ENCODE results near the gene STAT3.
"Not testable (repeated sequence)": the region's sequence is repeated elsewhere in the genome, so short reads cannot be mapped to it uniquely, and the experiment has no call there.

Gene STAT3

DNA sequence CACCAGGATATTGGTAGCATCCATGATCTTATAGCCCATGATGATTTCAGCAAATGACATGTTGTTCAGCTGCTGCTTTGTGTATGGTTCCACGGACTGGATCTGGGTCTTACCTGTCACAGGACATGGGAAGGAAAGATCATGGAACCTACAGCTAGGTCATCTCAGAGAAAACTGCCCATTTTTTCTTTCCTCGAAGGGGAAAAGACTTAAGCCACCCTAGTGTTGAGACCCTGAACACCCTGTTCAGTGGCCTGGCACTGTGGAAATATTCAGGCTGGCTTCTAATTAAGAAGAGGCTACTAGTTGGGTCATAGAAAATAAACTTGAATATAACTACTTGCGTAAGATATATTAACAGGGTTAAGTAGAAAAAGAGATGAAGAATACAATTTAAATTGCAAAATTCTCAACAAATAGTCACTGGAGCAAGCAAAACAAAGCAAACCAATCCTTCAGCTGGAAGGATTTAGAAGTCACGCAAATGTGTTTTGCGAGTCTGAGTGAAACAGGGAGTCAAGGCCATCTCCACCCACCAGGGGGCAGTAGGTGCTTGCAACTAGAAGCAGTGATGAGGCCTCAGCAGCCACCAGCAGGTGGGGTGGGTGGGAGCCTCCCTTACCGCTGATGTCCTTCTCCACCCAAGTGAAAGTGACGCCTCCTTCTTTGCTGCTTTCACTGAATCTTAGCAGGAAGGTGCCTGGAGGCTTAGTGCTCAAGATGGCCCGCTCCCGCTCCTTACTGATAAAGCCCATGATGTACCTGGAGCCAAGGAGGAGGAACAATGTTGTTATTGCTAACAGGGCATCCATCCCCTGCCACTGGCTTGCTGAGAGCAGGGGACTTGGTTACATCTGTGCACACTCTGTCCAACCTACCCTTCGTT, 65.6 kb downstream of the STAT3 start:
- DNase-seq (ENCODE audit: extremely low spot score, insufficient read length, low read depth) (peak; percentile 85), FAIRE-seq (peak; percentile 91)

DNA sequence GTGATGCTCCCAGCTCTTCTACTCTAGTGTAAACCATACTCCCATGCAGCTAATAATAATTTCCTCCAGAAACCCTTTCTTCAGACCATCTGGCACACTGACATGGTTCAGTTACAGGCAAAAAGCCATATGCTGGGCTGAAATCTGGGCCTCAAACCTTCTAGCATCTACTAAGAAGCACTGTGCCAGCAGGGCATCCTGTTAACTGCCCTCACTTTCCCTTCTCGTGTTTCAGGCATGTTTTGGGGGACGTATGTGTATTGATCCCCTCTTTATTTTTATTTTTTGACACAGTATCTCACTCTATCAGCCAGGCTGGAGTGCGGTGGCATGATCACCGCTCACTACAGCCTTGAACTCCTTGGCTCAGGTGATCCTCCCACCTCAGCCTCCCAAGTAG, 66.7 kb downstream of the STAT3 start:
- DNase-seq (ENCODE audit: extremely low spot score, insufficient read length, low read depth) (no peak), FAIRE-seq (no peak)

DNA sequence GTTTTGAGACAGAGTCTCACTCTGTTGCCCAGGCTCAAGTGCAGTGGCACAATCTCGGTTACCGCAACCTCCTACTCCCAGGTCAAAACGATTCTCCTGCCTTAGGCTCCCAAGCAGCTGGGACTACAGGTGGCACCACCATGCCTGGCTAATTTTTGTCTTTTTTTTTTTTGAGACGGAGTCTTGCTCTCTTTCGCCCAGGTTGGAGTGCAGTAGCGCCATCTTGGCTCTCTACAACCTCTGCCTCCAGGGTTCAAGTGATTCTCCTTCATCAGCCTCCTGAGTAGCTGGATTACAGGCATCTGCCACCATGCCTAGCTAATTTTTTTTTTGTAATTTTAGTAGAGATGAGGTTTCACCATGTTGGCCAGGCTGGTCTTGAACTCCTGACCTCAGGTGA, 70.3 kb downstream of the STAT3 start:
- DNase-seq (ENCODE audit: extremely low spot score, insufficient read length, low read depth); FAIRE-seq: not testable (repeated sequence)

DNA sequence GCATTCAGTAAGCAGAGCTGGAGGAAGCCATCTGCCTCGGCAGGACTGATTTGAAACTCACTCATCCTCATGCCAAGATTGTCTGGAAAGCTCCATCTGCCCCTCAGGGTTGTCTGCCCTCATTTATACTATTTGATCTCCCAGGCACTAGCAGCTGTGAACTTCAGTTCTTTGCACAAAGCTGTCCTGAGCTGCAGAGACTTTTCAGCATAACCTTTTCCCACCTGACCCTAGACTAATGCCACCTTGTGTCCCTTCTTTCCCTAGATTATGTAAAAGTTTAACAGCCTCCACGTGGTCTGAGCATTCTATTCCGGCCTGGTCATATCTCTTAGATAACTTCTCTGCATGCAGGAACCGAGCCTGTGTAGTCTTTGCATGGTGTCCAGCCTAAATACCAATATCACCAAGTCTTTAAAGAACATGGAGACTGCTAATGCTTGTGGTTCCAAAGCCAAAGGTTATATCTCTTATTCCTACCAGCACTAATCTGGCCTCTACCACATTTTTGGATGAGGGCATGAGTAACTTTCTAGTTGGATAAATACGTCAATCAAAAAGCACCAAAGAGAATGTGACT, 70.9 kb downstream of the STAT3 start:
- DNase-seq (ENCODE audit: extremely low spot score, insufficient read length, low read depth), result no peak
- no peak for FAIRE-seq

DNA sequence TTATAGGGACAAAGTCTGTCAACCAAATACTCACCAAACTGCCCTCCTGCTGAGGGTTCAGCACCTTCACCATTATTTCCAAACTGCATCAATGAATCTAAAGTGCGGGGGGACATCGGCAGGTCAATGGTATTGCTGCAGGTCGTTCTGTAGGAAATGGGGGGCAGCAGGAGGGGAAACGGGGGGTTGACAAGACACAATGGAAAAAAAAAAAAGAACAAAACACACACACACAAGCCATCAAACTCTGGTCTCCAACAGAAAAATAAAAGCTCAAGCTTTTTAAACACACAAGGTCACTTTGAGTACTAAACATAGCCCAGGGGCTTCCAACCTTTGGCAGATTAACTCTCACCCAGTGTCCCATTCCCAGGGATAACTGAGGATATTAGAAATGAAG, 71.5 kb downstream of the STAT3 start:
- FAIRE-seq, result no peak
- no peak for DNase-seq (ENCODE audit: extremely low spot score, insufficient read length, low read depth)

DNA sequence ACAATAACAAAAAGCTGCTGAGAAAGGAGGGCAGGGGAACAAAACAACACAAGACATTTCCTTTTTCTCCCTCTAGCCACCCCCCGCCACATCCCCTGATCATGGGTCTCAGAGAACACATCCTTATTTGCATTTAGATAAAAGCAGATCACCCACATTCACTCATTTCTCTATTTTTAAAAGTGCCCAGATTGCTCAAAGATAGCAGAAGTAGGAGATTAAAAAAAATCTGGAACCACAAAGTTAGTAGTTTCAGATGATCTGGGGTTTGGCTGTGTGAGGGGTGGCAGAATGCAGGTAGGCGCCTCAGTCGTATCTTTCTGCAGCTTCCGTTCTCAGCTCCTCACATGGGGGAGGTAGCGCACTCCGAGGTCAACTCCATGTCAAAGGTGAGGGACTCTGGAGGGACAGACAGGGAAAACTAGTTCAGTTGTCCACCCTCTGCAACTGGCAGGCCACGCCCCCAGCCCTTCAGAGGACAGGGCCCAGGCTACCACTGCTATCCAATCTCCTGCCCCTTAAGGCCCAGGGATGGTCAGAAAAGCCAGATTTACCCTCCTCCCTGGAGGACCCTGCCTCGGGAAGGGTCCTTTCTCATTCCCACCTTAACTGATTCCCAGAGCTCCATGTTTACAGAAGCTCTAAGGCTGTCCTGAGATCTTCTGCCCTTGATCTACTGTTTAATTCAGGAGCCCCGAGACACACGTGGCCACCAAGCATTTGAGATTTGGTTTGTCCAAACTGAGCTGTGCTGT, 72.7 kb downstream of the STAT3 start:
- no peak for DNase-seq (ENCODE audit: extremely low spot score, insufficient read length, low read depth)
- no peak for FAIRE-seq

DNA sequence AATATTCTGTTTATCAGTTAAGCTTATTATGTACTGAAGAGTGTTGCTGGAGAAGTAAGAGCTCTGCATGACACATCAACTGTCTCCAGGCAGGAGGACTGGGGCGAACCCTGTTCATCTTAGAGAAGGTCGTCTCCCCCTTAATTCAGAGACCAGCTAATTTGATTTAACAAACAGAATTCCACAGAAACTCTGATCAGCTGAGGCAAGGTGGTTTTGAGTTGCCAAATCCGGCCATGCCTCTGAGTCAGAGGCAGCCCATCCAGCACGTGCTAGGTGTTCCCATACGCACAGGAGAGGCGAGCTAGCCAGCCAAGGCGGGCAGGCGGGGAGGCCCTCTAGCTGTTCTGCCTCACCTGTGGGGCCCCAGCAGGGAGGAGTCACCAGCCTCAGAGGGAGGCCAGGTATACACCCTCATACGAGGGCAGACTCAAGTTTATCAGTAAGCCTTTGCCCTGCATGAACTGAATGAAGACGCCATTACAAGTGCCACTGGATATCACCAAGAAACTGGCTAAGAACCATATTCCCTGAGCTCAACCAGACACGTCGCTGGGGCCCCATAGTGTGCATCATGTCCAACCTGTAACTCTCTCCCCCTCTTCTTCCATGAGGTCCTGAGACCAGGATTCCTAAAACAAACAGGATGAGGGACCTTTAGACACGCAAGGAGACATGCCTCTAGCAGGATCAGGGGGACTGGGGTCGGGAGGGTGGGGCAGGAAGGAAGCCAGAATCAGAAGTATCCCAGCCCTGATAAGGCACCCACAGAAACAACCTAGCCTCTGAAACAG, 74.3 kb downstream of the STAT3 start:
- no peak for DNase-seq (ENCODE audit: extremely low spot score, insufficient read length, low read depth)
- no peak for FAIRE-seq

DNA sequence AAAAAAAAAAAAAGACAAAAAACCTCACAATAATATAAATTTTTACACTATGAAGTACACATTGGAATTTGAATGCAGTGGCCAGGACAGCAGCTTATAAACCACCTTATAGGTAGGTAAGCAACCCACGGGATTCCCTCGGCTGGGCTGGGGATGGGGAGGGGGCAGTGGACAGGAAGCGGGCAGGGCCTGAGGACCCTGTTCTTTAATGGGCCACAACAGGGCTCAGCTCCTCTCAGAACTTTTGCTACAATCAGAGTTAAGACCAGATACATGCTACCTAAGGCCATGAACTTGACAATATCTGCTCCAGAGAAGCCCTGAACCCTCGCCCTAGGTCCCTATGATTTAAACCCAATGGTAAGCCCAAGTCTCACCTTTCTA, 74.9 kb downstream of the STAT3 start:
- no peak for FAIRE-seq

DNA sequence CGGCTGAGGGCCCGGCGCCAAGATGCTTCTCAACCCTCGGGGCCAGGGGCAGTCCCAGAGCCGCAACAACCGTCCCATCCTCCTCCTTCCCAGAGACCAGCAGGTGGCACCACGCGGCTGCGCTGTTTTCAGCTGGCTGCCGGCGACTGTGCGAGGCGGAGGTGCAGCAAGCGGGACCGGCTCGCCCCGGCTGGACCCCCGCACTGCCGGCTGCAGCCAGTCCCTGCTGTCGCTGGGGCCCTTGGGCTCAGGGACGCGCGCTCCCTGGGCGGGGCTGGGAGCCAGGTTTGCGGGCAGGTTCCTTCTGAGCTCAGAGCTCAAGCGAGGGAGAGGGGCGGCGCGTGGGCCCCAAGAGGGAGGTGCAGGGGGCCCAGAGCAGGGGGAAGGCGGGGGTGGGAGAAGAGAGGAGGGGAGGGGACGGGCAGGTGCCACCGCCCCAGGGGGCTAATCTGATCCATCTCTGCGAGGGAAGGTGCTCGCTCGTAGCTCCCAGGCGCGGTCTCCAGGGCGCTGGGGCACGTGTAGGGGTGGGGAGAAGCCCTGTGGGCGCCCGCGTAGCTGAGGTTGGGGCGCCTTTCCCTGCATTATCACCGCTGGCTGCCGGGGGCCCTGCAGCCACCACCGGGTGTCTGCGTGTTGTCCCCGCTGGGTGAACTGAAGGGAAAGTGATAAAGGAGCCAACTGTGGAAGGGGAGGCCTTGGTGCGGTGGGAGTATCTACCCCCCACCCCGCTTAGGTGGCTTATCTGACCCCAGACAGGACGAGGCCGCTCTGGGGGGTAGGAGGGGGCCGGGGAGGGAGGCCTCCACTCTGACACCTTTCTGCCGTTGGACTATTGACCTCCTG, 75.7 kb downstream of the STAT3 start:
- no peak for DNase-seq (ENCODE audit: extremely low spot score, insufficient read length, low read depth)
- peak; percentile 77 for FAIRE-seq

More for the DNA sequence above, 74.9 kb downstream of the STAT3 start:
- DNase-seq (ENCODE audit: extremely low spot score, insufficient read length, low read depth), result no peak

DNA sequence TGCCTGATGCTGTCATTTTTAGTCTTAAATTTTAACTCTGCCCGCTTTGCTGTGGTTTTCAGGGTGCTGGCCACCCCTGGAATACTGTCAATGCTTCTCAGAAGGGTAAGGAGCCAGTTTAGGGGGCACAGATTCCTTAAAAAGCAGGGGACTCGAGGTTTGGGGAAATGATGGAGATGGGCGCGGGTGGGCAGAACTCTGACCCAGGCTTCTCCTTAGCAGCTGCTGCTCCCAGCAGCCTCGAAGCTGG, 76.3 kb downstream of the STAT3 start:
- no peak for FAIRE-seq

DNA sequence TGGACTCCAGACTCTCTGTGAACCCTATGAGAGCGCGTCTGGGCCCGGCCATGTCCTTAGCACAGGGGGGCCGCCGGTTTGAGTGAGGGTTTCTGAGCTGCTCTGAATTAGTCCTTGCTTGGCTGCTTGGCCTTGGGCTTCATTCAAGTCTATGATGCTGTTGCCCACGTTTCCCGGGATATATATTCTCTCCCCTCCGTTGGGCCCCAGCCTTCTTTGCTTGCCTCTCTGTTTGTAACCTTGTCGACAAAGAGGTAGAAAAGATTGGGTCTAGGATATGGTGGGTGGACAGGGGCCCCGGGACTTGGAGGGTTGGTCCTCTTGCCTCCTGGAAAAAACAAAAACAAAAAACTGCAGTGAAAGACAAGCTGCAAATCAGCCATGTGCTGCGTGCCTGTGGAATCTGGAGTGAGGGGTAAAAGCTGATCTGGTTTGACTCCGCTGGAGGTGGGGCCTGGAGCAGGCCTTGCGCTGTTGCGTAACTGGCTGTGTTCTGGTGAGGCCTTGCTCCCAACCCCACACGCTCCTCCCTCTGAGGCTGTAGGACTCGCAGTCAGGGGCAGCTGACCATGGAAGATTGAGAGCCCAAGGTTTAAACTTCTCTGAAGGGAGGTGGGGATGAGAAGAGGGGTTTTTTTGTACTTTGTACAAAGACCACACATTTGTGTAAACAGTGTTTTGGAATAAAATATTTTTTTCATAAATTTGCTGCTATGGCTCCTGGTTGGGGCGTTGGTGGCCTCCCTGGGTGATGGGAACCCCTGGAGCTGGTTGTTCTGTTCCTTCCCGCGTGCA, 76.8 kb downstream of the STAT3 start:
- DNase-seq (ENCODE audit: extremely low spot score, insufficient read length, low read depth), result no peak
- FAIRE-seq, result no peak

More for the DNA sequence above, 76.3 kb downstream of the STAT3 start:
- no peak for DNase-seq (ENCODE audit: extremely low spot score, insufficient read length, low read depth)

DNA sequence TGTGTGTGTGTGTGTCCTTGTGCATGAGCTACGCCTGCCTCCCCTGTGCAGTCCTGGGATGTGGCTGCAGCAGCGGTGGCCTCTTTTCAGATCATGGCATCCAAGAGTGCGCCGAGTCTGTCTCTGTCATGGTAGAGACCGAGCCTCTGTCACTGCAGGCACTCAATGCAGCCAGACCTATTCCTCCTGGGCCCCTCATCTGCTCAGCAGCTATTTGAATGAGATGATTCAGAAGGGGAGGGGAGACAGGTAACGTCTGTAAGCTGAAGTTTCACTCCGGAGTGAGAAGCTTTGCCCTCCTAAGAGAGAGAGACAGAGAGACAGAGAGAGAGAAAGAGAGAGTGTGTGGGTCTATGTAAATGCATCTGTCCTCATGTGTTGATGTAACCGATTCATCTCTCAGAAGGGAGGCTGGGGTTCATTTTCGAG, 77.4 kb downstream of the STAT3 start:
- DNase-seq (ENCODE audit: extremely low spot score, insufficient read length, low read depth), result no peak
- FAIRE-seq, result no peak

DNA sequence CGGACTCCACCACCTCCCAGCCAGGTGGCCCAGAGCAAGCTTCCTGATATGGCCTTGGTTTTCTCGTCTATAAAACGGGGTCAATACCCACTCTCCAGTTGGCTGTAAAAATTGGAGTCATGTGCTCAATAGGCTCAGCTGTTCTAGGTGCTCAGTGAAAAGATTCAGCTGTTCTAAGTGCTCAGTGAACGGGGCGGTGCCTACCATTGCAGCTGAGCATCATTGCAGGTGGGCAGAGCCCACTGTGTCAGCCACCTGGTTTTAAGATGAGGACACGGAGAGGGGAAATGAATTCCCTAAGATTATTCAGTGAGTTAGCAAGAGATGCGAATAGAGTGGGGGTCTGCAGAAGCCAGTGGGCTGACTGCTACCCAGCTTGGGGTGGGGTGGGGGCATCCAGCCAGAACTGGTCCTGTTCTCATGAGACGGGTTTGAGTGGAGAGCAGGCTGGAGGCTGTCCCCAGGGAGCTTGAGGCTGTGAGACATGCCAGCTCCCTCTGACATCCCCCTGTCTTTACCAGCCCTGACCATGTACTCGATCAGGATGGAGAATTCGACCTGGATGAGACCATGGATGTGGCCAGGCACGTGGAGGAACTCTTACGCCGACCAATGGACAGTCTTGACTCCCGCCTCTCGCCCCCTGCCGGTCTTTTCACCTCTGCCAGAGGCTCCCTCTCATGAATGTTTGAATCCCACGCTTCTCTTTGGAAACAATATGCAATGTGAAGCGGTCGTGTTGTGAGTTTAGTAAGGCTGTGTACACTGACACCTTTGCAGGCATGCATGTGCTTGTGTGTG, 78.1 kb downstream of the STAT3 start:
- FAIRE-seq, result no peak
- no peak for DNase-seq (ENCODE audit: extremely low spot score, insufficient read length, low read depth)

DNA sequence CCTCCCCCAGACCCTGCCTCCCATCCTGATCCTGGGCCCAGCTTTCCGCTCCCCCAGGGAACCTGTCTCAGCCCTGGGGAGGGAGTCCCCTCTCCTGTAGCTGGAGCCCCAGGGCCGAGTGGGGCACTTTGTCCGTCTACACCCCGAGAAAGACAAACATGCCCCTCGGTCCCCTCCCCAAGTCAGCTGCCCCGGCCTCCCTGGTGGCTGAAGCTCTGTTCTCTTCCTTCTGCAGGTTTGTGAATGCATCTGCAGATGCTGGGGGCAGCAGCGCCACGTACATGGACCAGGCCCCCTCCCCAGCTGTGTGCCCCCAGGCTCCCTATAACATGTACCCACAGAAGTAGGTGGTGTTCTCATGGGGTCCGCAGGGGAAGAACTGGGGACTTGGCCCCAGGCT, 79.1 kb downstream of the STAT3 start:
- DNase-seq (ENCODE audit: extremely low spot score, insufficient read length, low read depth) (no peak), FAIRE-seq (no peak)

DNA sequence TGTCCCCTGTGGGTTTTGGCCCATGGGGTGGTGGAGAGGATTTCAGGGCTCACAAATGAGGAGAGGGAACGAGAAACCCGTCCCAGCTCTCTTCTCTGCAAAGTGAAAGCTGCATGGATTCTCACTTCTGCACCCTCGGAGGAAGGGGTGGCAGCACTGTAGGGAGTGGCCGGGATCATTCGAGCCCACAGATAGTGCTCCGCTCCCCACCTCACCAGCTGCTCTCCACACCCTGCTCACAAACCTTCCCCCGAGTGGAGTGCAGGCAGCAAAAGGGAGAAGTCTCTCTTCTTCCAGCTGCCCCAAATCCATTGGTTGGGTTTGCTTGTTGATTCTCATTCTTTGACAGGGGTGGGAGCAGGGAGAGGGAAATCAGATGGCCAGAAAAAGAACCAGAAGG, 79.8 kb downstream of the STAT3 start:
- FAIRE-seq, result no peak
- DNase-seq (ENCODE audit: extremely low spot score, insufficient read length, low read depth), result no peak

DNA sequence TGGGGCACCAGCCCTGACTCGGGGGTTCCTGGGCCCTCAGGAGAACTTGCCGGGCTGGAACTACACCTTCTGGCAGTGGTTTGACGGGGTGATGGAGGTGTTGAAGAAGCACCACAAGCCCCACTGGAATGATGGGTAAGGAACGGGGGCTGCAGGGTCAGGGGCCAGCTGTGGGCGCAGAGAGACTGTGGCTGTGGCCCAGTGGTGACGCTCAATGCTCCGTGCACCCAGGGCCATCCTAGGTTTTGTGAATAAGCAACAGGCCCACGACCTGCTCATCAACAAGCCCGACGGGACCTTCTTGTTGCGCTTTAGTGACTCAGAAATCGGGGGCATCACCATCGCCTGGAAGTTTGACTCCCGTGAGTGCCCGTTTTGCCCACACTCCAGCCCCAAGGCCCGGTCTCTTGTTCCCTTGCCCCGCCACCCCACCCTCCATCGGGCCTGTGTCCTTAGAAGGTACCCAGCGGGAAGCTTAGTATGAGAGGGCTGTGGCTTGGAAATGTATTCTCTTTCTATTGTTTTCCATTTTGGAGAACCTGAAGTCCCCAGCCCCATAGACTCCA, 80.8 kb downstream of the STAT3 start:
- no peak for DNase-seq (ENCODE audit: extremely low spot score, insufficient read length, low read depth)
- FAIRE-seq, result no peak

DNA sequence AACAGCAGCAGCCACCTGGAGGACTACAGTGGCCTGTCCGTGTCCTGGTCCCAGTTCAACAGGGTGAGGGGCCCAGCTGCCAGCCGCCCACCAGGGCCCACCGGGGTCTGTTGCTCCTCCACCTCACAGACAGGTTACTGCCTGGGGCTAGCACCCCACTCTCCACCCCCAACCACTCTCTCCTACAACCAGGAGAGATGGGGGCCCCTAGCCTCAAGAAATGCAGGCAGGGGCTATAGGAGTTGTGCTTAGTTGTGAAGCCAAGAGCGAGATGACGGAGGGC, 81.9 kb downstream of the STAT3 start:
- no peak for DNase-seq (ENCODE audit: extremely low spot score, insufficient read length, low read depth)
- FAIRE-seq, result no peak

Data from GM18507 (cell line).